Omental fat pad (tissue), 4 donors: Measurements from ENCODE around the gene UVRAG. TPM values are rescaled to one million over a fixed set of nuclear protein-coding genes. Genes with fewer than 3 reads are reported as not detected.

Experiments used
- ATAC-seq: fragments of 150-250 bp; one replicate; pipeline ENCODE4 v1.9.1; 2016; ENCODE audit warnings: mild to moderate bottlenecking, moderate library complexity; ENCODE audit not compliant: low FRiP score
- DNase-seq: peaks from one replicate; pipeline ENCODE4 v3.0.0-alpha.2; 2019; ENCODE audit warnings: low spot score
- total RNA-seq, 4 donors: library from RNA; depleted of rRNA; stranded (reverse); fragments of >200 nt; gene quantifications; one replicate each; pipeline ENCODE4 v1.1.0, GENCODE V29; 2016
- TF ChIP-seq, protein P1 (sequence below), 3 donors: fragments of 450-650 bp; IDR thresholded peaks; one replicate each; pipeline ENCODE4 v1.5.1; 2016 to 2017; ENCODE audit warnings: antibody characterized with exemption in 3 of 3, mild to moderate bottlenecking in 3 of 3, moderate library complexity in 2 of 3

UVRAG gene
- total RNA-seq, 4 donors from 2014 or later, result 39.6 to 72.9 (median 61.5) TPM

- ATAC-seq (no peak), DNase-seq (no peak)
- TF ChIP-seq, protein P1, sequence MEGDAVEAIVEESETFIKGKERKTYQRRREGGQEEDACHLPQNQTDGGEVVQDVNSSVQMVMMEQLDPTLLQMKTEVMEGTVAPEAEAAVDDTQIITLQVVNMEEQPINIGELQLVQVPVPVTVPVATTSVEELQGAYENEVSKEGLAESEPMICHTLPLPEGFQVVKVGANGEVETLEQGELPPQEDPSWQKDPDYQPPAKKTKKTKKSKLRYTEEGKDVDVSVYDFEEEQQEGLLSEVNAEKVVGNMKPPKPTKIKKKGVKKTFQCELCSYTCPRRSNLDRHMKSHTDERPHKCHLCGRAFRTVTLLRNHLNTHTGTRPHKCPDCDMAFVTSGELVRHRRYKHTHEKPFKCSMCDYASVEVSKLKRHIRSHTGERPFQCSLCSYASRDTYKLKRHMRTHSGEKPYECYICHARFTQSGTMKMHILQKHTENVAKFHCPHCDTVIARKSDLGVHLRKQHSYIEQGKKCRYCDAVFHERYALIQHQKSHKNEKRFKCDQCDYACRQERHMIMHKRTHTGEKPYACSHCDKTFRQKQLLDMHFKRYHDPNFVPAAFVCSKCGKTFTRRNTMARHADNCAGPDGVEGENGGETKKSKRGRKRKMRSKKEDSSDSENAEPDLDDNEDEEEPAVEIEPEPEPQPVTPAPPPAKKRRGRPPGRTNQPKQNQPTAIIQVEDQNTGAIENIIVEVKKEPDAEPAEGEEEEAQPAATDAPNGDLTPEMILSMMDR (IDR thresholded peaks at IDR 0.05), result no peak
These were observed 305.6 kb downstream of the UVRAG start for GRCh38 chr11:76120513-76121101.

DNA sequence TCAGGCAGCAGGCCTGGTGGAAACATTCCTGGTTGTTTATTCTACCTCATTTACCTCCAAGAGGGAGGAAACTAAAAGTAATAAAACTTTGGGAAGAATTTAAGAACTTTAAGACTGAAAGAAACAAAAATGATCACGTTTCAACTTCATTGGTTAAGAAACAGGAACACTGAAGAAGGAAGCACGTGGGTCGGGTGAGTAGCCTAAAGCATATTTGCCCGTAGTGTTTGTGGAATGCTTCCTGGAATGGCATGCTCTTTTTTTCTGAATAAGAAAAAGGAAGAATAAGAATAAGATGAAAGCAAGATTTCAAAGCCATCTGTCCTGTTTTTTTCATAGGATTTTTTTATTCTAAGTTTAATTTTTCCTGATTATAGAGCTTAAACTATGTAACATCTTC lies 308.2 kb downstream of the UVRAG start:
- TF ChIP-seq, protein P1 (IDR thresholded peaks at IDR 0.05), result no peak
- DNase-seq, result no peak
- no peak for ATAC-seq

GRCh38 chr11:76124905-76125770 lies 310.1 kb downstream of the UVRAG start:
- TF ChIP-seq, protein P1 (IDR thresholded peaks at IDR 0.05), result no peak
- DNase-seq (no peak), ATAC-seq (no peak)

DNA sequence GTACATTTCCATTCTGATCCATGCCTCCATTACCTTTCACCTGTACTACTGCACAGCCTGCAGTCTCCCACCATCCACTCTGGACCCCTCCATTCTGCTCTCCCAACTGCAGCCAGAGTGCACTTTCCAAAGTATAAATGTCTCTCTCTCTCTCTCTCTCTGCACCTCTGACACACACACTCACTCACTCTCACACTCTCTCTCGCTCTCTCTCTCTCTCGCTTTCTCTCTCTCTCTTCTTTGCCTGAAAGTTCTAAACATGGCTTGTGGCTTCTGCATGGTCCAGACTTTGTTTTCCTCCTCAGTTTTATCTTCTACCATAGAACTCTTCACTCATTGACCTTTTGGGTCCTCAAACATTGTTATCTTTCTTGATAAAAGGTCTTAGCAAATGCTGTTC lies 314.7 kb downstream of the UVRAG start:
- TF ChIP-seq, protein P1 (IDR thresholded peaks at IDR 0.05), result no peak
- DNase-seq, result no peak
- no peak for ATAC-seq

DNA sequence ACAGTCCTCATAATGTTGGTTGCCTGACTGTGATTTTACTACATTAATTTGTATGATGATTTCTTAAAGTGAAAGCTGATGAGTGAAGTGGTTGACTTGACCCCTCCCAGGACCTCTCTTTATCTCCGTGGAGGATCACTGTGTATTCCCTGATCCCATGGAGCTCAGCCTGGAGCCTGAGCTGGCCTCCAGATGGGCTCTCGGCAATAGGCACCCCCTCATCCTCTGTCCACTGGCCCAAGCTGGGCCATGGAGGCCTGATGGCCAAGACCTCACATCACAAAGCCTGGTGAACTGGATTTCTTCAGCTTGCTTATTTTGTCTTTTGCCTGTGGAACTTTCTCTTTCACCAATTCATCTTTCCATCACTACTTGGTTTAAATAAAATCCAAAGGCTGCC lies 316.1 kb downstream of the UVRAG start:
- TF ChIP-seq, protein P1 (IDR thresholded peaks at IDR 0.05), result no peak

GRCh38 chr11:76131671-76132631 lies 316.9 kb downstream of the UVRAG start:
- TF ChIP-seq, protein P1 (IDR thresholded peaks at IDR 0.05), result no peak
- ATAC-seq, result no peak
- no peak for DNase-seq

More for the DNA sequence above, 316.1 kb downstream of the UVRAG start:
- ATAC-seq, result no peak
- no peak for DNase-seq
